ENCODE results near the gene SEMA7A. TPM values are rescaled to one million over a fixed set of nuclear protein-coding genes. Genes with fewer than 3 reads are reported as not detected.

The SEMA7A gene
- total RNA-seq, 4 donors from 2014 or later = 1.5 to 42.9 (median 1.6) TPM

Small RNA genes lying within 50 kb of the gene (small RNA-seq; reads per million reads assigned to genes)
- 0 reads per million in 2 donors for gene MIR6881

Other genes starting within 250 kb of the SEMA7A start
- under 1 TPM in 1 of 4 donors, not detected in 3; 0.83 TPM for gene STRA6, start 231.2 kb downstream of the SEMA7A start, total RNA-seq
- under 1 TPM in 1 of 4 donors, not detected in 3; 0.40 TPM for gene CCDC33, start 197.6 kb downstream of the SEMA7A start, total RNA-seq
- 1 to 10 TPM in 3 of 4 donors, under 1 TPM in 1; 0.88 to 6.6 (median 3.3) TPM for gene CYP11A1, start 66.3 kb downstream of the SEMA7A start, total RNA-seq
- 10 to 100 TPM; 22.3 to 39.6 (median 32.6) TPM for gene UBL7, start 27.2 kb upstream of the SEMA7A start, total RNA-seq
- 10 to 100 TPM; 10.9 to 29.4 (median 21.6) TPM for gene ARID3B, start 107.3 kb upstream of the SEMA7A start, total RNA-seq
- 100 to 1,000 TPM; 123 to 361 (median 213) TPM for gene CLK3, start 181.9 kb upstream of the SEMA7A start, total RNA-seq